Stimulated activated CD8-positive, alpha-beta memory T cell treated with anti-CD3 and anti-CD28 coated beads, Interleukin-4, amount 100 ng/mL, for 1 hour (primary cell): ENCODE data around the gene SLC25A52.
"Not testable (repeated sequence)": the region's sequence is repeated elsewhere in the genome, so short reads cannot be mapped to it uniquely, and the experiment has no call there.

ENCODE experiments used
- DNase-seq, 2 donors: peaks; one replicate each; pipeline ENCODE4 v3.0.0-alpha.2; 2020; ENCODE audit warnings: low read depth in 2 of 2, low spot score in 1 of 2

SLC25A52 gene

DNA sequence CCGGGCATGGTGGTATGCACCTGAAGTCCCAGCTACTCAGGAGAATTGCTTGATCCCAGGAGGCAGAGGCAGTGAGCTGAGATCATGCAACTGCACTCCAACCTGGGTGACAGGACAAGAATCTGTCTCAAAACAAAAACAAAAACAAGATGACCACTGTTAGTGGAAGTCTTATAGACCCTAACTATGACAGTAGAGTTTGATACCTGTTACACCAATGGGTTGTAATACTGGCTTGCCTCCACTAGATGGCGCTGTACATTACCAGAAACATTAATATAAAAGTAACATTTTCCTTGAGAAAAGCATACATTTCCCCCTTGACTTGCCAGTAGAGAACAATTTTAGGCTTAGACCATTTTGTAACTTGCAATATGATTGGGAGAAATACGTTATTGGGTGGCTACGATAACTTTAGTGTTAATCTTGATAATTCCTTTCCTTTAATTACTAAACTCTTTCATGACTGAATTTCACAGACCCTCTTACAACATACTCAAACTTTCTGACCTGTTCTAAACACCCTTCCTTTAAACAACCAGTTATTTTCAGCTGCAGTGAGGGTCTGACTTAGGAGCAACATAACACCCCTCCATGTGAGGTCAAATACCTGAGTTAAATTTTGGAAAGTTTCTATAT lies 19.5 kb downstream of the SLC25A52 start:
- DNase-seq = peak; percentile 21 to 36

DNA sequence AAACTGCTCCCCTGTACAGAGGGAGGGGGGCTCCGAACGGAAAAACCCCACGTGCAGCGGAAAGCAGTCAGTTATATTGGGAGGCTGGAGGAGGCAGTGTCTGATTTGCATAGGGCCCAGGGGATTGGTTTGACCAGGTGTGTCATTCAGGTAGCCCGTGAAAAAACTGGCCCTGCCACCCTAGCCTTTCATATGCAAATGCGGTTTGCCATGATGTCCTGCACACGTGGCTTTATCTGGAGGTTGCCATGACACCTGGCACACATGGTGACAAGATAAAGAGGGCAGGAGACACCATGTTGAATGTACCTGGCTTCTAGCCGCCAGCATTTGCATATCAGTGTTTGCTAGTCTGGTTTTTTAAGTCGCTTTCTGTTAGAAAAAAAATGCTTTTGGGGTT lies 20.5 kb downstream of the SLC25A52 start:
- no peak for DNase-seq

DNA sequence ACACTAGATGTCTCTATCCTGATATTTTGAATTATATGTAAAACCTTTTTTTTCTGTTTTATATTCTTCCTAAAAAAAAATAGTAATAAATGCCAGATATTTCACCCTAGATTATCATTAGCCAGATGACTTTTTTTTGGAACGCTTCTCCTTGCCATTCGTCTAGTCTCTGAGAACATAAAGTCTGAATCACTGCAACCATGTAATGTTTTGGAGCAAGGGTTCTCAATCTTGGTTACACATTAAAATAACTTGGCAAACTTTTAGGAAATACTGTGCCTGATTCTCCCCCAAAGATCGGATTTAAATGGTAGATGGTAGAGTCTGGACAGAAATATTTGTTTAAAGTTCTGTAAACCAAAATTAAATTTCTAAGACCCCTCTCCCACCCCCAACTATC lies 21.0 kb downstream of the SLC25A52 start:
- DNase-seq = no peak

DNA sequence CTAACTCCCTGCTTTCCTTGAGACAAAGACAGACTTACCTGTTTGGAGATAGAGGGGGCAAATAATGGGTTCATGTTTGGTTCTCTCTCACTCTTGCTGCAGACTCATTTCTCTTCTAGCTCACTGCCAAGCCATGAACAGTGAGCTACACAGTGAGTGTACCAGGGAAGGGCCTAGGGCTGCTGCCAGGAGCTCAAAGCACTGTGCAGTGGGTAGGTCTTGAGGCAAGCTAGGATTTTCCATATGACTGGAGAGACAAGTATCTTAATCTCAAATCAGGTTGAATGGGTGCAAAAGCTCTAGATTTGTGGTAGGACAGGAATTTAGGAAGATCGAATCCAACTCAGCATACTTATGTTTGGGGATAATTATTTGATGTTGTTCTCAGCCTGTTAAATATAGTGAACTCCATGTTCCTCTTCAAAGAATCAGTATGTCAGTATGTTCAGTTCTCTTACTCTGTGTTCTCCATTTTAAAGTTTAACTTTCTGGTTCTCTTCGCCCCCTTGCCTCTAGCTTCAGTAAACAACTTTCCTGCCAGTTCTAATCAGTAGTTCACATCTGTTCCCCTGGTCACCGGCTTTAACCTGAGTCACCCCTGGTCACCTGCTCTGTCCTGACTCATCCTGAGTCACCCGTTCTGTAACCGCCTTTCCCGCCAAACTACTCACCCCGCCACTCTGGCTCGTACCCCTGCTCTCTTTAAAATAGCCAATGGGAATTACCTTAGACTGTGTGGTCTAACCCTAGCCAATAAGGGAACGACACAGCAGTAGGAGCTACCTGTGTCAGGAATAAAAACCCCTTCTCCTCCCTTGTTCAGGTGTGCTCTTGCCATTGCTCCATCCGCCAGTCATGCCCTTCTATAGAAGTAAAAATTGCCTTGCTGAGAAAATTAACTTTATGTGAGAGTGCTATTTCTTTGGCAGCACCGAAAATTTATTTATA lies 21.9 kb downstream of the SLC25A52 start:
- DNase-seq = no peak

DNA sequence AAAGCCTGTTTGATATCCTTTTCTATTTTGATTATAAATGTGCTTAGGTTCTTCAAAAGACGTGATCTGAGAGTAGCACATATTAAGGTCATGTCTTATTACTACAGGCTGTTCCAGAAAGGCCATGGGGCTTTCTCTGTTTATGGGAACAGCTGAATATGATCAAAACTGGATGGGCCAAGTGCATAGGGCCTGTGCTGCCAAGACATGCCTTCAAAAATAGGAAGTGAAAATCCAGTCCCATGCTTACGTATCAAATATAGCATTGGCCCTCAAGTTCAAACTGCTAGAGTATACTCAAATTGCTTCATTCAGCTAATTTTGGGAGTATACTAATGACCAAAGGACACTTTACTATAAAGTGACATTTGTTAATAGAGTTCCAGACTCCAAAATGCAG lies 24.1 kb downstream of the SLC25A52 start:
- DNase-seq = no peak

DNA sequence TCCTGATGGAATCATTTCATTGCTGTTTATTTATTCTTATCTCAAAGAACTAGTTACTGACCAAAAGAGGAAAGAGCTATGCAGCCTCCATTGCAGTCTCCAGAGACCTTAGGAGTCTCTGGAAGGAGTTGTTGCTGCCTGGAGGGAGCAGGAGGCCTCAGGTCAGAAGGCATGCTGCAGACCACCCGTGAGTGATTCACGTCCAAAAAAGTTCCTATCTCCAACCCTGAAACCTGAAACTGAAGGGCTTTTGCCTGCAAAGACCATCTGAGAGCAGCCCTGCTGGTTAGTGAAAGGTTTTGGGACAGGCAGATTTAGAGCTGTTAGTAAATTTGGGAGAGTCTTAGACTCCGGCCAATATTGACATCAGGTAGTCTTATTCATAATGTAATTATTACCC lies 29.1 kb downstream of the SLC25A52 start:
- DNase-seq = no peak

DNA sequence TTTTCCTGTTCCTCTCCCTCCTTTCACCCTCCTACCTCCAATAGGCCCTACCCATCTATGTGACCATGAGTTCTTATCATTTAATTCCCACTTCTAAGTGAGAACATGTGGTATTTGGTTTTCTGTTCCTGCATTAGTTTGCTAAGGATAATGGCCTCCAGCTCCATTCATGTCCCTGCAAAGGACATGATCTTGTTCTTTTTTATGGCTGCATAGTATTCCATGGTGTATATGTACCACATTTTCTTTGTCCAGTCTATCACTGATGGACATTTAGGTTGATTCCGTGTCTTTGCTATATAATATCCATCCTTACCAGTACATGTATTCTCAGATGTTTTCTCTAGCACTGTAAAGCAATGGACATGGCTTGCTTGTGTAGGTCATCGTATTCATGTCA lies 31.5 kb downstream of the SLC25A52 start:
- not testable (repeated sequence) for DNase-seq

DNA sequence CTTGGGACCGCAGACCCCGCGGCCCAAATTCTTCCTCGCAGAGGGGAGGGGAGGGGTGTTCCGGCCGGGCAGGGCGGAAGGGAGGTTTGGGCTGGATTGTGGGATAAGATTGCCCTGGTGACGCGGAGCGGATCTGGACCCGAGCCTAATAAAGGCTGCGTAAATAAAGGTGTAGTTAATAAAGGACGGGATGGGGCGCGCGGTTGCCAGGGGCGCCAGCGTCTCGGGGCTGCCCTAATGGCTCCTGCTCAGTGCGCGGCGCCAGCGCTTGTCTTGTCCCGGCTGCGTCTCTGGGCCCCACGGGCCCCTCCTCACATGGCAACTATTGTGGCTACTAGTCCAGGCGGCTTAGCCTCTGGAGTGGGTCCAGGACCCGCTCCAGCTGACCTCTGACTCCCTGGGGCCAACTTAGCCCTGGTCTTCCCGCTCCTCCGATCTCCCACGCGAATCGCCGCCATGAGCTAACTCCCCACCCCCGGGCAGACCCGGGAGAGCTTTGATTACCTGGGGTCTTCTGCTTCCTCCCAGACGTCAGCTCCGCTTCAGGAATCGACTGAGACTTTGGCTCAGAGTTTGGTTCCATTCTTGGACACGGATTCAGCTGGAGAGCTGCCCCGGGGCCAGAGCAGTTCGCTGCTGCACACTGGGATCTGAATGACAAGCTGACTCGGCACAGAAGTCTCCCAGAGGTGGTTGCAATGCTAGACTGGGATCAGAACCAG lies 36.5 kb downstream of the SLC25A52 start:
- DNase-seq = no peak

DNA sequence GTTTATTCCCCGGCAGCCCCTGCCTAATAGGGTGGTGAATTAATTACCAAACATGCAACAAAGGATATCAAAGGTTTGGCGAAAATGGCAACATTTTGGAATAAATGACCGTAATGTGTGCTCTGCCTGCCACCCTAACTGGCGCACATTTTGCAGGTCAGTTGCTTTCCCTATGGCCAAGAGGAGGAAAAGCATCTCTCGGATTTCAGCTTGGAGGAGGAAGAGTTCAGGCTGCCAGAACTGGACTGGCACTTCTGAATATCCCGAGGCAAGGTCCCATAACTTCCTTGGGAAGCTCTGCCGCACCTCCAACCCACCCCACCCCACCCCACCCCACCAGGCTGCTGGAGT lies 37.1 kb downstream of the SLC25A52 start:
- DNase-seq = no peak

DNA sequence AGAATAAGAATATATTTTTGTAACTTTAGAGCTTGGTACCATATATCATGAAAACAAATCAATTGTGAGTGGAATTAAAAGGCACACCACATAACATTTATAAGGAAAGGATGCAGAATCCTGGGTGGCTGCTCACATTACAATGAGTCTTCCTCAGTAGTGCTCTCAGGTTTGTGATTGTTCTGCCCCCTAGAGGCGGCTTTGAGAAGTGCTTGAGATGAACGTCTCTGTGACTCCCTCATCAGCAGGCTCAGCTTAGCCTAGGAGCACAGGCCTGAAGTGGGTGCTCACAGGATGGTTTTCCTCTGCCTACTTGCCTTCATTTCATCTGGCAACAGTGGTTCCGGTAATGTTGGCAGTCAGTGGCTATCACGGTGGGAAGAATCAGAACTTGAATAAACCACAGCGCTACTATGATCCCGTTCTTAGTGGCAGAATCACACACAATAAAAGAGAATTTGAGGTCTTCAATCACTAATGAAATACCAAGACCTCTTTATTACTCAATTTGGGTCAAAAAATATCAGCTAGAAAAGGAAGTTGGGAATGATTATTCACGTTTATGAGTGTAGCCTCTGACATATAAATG lies 38.2 kb downstream of the SLC25A52 start:
- peak; percentile 20 to 43 for DNase-seq

DNA sequence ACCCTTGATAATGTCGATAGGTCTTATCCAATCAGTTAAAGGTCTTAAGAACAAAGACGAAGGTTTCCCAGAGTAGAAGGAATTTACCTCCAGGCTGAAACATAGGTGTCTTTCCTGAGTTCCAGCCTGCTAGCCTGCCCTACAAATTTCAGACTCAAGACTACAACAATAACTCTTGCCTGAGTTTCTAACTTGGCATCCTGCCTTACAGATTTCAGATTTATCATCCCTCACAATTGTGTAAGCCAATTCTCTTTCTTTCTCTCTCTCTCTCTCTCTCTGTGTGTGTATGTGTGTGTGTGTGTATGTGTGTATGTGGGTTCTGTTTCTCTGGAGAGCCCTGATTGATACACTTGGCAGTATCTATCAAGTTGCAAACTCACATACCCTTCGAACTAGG lies 39.1 kb downstream of the SLC25A52 start:
- DNase-seq = no peak

DNA sequence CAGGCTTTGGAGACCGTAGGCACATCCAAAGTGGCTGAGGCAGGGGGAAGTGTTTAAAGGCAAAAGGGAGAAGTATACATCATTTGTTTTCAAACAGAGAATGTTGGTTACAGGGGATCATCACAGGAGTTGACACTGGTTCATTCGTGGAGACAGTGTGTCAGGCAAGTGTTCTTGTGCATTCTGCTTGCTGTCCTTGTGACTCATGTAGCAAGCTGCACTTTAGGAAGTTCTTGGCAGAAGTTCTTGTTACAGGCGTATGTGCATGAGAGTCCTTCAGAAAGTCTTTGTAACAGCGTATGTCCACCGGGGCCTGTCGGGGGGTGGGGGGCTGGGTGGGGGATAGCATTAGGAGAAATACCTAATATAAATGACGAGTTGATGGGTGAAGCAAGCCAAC lies 39.8 kb downstream of the SLC25A52 start:
- no peak for DNase-seq

DNA sequence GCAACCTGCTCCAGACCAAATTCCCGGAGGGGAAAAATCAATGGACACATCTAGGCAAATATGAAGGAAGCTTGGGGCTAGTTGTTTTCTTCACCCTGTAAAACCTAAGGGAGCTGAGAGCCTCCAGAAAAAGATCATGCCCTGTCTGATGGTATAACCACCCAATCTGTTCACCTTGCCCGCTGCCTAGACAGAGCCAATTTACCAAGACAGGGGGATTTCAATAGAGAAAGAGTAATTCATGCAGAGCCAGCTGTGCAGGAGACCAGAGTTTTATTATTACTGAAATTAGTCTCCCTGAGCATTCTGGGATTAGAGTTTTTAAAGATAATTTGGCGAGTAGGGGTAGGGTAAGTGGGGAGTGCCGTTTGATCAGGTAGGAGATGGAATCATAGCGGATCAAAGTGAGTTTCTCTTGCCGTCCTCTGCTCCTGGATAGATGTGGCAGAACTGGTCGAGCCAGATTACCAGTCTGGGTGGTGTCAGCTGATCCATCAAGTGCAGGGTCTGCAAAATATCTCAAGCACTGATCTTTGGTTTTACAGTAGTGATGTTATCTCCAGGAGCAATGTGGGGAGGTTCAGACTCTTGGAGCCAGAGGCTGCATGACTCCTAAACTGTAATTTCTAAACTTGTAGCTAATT lies 41.2 kb downstream of the SLC25A52 start:
- no peak for DNase-seq

DNA sequence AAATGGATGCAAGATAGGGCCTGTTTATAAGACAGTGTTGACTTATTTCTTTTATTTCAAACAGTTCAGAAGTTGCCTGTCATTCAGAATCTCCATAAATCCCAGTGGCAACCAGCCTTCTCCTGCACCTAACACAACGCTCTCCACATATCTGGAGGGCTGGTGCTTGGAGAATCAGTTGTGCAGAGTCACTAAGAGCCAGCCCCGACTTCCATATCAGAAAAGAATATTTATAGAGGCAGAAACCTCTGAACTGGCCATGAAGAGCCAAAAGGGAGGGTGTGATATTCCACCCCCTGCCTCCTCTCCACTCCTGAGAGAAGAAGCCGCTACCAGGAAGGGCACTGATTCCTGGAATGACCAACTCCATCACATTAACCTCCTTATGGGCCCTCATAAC lies 42.3 kb downstream of the SLC25A52 start:
- DNase-seq = no peak

DNA sequence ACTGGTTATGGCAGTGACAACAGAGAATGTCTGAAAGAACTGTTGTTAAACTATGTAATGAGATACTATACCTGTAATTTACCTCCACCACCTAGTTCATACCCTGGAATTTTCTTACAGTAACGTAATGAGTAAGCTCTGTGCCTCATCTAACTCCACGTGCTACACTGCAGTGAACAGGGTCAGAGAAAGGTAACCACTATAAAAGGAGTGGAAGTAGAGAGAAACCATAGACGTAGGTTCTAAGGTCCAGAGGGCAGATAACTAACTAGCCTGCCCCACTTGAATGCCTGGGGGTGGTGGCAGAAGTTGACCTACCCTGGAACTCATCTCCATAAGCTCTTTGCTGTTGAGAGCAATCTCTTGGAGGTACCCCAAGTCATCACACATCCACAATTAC lies 44.3 kb downstream of the SLC25A52 start:
- no peak for DNase-seq

DNA sequence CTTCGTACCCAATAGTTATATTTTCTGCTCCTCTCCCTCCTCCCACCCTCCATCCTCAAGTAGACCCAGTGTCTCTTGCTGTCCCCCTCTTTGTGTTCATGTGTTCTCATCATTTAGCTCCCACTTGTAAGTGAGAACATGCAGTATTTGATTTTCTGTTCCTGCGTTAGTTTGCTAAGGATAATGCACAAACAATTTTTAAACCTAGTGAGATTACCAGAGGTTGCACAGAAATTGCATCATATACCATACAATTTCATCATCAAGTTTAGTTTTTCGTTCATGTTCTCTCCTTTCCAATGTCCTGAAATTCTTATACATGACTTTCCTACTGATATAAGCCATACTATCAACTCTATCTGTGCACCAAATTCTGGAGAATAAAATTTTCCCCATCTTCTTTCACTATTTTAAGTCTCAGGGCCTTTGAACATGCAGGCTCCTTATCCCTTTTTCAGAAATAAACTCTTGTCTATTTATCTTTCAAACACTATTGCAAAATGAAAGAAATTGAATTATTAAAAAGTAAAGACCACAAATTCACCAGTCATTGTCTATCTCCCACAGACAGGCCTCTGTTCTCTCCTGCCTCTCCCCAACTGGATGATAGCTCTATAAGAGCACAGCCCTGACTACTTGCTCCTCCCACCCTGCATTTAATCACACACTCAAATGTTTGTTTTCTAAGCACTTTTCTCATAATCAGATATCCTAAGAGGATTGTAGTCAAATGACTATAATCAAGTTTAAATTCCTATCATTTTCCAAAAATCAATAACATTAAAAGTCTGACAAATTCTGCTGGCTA lies 49.1 kb downstream of the SLC25A52 start:
- DNase-seq = no peak

DNA sequence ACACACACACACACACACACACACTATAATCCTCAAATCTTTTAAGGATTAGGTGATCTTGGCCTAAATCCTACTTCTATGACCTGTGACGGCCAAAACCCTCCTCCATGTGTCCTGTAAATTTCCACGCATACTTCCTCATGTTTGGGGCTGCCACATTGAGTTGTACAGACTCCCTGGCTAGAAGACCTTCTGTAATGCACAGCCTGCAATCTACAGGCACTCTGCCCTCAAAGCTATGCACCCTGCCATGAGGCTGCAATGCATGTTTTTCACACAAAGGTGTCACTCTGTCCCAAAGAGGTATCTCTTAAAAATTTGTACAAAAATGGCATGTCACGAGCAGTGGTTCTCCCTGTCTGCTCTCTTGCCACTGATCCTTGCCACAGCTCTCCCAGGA lies 49.9 kb downstream of the SLC25A52 start:
- no peak for DNase-seq
